Heart left ventricle (tissue), 16 donors: ENCODE measurements around the gene TPD52L2. TPM values are rescaled to one million over a fixed set of nuclear protein-coding genes. Genes with fewer than 3 reads are reported as not detected.

Experiments used
- ATAC-seq, 4 donors: fragments of 200-7000 bp; cut with Tn5 transposase; one replicate each; pipeline ENCODE4 v1.9.1; 2020 to 2022; ENCODE audit warnings: moderate library complexity in 4 of 4, mild to moderate bottlenecking in 3 of 4, moderate number of reproducible peaks in 1 of 4
- DNase-seq, 5 donors: peaks; one replicate each; pipeline ENCODE4 v3.0.0-alpha.2; 2020
- H3K27ac ChIP-seq, 12 donors: fragments of 200-600 bp; sonication (generic) in 4 of 12; one replicate each; pipeline versions ENCODE4 v1.5.0 to v1.8.0; 2016 to 2022; ENCODE audit warnings: mild to moderate bottlenecking in 2 of 12
- H3K27me3 ChIP-seq, 9 donors: fragments of 200-600 bp; sonication (generic) in 2 of 9; one replicate each; pipeline versions ENCODE4 v1.5.1 to v1.8.0; 2016 to 2022; ENCODE audit warnings: mild to moderate bottlenecking in 3 of 9
- H3K36me3 ChIP-seq, 9 donors: fragments of 200-600 bp; sonication (generic) in 2 of 9; one replicate each; pipeline versions ENCODE4 v1.5.0 to v1.8.0; 2018 to 2022; ENCODE audit warnings: mild to moderate bottlenecking in 2 of 9
- H3K4me1 ChIP-seq, 12 donors: fragments of 200-600 bp; sonication (generic) in 4 of 12; one replicate each; pipeline versions ENCODE4 v1.5.0 to v1.8.0; 2016 to 2022; ENCODE audit warnings: mild to moderate bottlenecking in 3 of 12
- H3K4me3 ChIP-seq, 12 donors: fragments of 200-600 bp; sonication (generic) in 4 of 12; one replicate each; pipeline versions ENCODE4 v1.5.0 to v1.8.0; 2017 to 2022; ENCODE audit warnings: mild to moderate bottlenecking in 9 of 12, moderate library complexity in 4 of 12
- H3K9me3 ChIP-seq, 12 donors: fragments of 200-600 bp; sonication (generic) in 4 of 12; one replicate each; pipeline versions ENCODE4 v1.5.0 to v1.8.0; 2016 to 2022; ENCODE audit warnings: mild to moderate bottlenecking in 1 of 12
- POLR2A ChIP-seq, 2 donors: fragments of 450-650 bp; IDR thresholded peaks; one replicate each; pipeline ENCODE4 v1.6.1; 2017; ENCODE audit warnings: antibody characterized with exemption in 2 of 2, mild to moderate bottlenecking in 2 of 2, moderate library complexity in 2 of 2
- WGBS, 4 donors: extraction: QIAGEN DNeasy Blood & Tissue Kit in 2 of 4; methylation state at CpG; one replicate each; pipeline versions ENCODE4 v1.1.5 to v1.1.7; 2013 to 2018; 5-methylcytosine and 5-hydroxymethylcytosine counted together
- intact Hi-C, 10 donors: fragments of 100-400 bp; cut with DNase I; formaldehyde crosslinking; loops; one replicate each; pipeline versions ENCODE4 v1.11.1 to v1.14.2; 2022
- polyA plus RNA-seq, 2 donors: library from polyadenylated mRNA; stranded (reverse); fragments of 200-250 nt; gene quantifications; one replicate each; pipeline ENCODE4 v1.2.3, GENCODE V29; 2013
- total RNA-seq, 9 donors: library from RNA; depleted of rRNA in 2 of 9; stranded (reverse); fragments of >200 nt in 2 of 9; fragmentation: NEBNext Ultra II Directional in 3 of 9; extraction: Animal tissue kit (Norgen Biotek cat#: 25700) in 3 of 9; gene quantifications; one replicate each; pipeline versions ENCODE4 v1.1.0 to v1.2.4, GENCODE V29; 2016 to 2023
- TF ChIP-seq, protein P1 (sequence below), 12 donors: fragments of 200-600 bp; sonication (generic) in 4 of 12; IDR thresholded peaks; one replicate each; pipeline versions ENCODE4 v1.5.0 to v1.8.0; 2018 to 2022; ENCODE audit warnings: antibody characterized with exemption in 12 of 12, mild to moderate bottlenecking in 5 of 12
- donor health status: ischemic (EF 13 %, LVEDD 7.1; RV severe dilation, severe dysfunction).
- donor health status: healthy with polysubstance abuse.
- donor health status: DM: no; HTN: yes; CAD: no.
- donor health status: DM: no; HTN: no; CAD: no.
- donor health status: ischemic (EF 25% LVEDD 6.9; RV normal size, moderate dysfunction).
- donor health status: ischemic (EF 25% LVEDD 5.7; RV mildly dilated, moderate dysfunction).
- donor health status: healthy.
- donor health status: DM: yes; HTN: yes; CAD: no.
- donor health status: ischemic (EF 35%, LVEDD 5.7; RV mildly dilated, moderate dysfunction).
- donor health status: nonischemic (EF 11% LVEDD 7.7; RV severe dilation, severe dysfunction).
- donor health status: DM: yes; HTN: yes; CAD: no.
- donor health status: PGD.
- donor health status: ischemic (EF 29% LVEDD 5.4; RV normal size, mild dysfunction).
- donor health status: nonischemic (EF 23%, LVEDD 6.1; RV moderate dilation, normal function).

TPD52L2 gene
- total and polyA plus RNA-seq, 11 donors, result 44.4 to 179 (median 72.2) TPM

- Histone ChIP-seq H3K4me1 (peaks cover 8 to 89% (median 42%) of the 10 kb centered on the region in 12 donors), H3K9me3 (no peaks in the 10 kb centered on the region), H3K27ac (peak overlapping the region in 1 of 12 donors; percentile 7), H3K36me3 (peaks cover 0 to 22% (median 0%) of the 10 kb centered on the region in 9 donors), H3K27me3 (no peaks in the 10 kb centered on the region), H3K4me3 (no peak overlapping the region)
- DNase-seq (no peak), ATAC-seq (no peak)
- intact Hi-C loops, result no loop called here
- 76 to 92% (median 81%) methylated on average over 3 of the region's 3 CpGs for WGBS, 4 donors
- no peak for TF ChIP-seq POLR2A (IDR thresholded peaks at IDR 0.05)
- TF ChIP-seq, protein P1, sequence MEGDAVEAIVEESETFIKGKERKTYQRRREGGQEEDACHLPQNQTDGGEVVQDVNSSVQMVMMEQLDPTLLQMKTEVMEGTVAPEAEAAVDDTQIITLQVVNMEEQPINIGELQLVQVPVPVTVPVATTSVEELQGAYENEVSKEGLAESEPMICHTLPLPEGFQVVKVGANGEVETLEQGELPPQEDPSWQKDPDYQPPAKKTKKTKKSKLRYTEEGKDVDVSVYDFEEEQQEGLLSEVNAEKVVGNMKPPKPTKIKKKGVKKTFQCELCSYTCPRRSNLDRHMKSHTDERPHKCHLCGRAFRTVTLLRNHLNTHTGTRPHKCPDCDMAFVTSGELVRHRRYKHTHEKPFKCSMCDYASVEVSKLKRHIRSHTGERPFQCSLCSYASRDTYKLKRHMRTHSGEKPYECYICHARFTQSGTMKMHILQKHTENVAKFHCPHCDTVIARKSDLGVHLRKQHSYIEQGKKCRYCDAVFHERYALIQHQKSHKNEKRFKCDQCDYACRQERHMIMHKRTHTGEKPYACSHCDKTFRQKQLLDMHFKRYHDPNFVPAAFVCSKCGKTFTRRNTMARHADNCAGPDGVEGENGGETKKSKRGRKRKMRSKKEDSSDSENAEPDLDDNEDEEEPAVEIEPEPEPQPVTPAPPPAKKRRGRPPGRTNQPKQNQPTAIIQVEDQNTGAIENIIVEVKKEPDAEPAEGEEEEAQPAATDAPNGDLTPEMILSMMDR (IDR thresholded peaks at IDR 0.05), result no peak
Observed at GRCh38 chr20:63900413-63900812, 35.3 kb downstream of the TPD52L2 start.

GRCh38 chr20:63903796-63904561 lies 38.9 kb downstream of the TPD52L2 start:
- intact Hi-C loops, result no loop called here
- 91 to 92% (median 92%) methylated on average over 11 of the region's 11 CpGs for WGBS, 4 donors
- Histone ChIP-seq H3K4me3 (no peak overlapping the region), H3K36me3 (peaks cover 0 to 11% (median 0%) of the 10 kb centered on the region in 9 donors), H3K9me3 (no peaks in the 10 kb centered on the region), H3K4me1 (peaks cover 0 to 75% (median 25%) of the 10 kb centered on the region in 12 donors), H3K27me3 (no peaks in the 10 kb centered on the region), H3K27ac (no peak overlapping the region)
- TF ChIP-seq POLR2A (IDR thresholded peaks at IDR 0.05), result no peak
- TF ChIP-seq, protein P1 (IDR thresholded peaks at IDR 0.05), result no peak
- ATAC-seq (no peak), DNase-seq (peak in 1 of 5 donors; percentile 12)

GRCh38 chr20:63908008-63908682 lies 43.1 kb downstream of the TPD52L2 start:
- WGBS, 4 donors, result 72 to 74% (median 73%) methylated on average over 15 to 16 of the region's 16 CpGs
- Histone ChIP-seq H3K27ac (no peak overlapping the region), H3K4me1 (peaks cover 0 to 70% (median 20%) of the 10 kb centered on the region in 12 donors), H3K36me3 (peaks cover 0 to 9% (median 0%) of the 10 kb centered on the region in 9 donors), H3K9me3 (no peaks in the 10 kb centered on the region), H3K4me3 (no peak overlapping the region), H3K27me3 (no peaks in the 10 kb centered on the region)
- TF ChIP-seq, protein P1 (IDR thresholded peaks at IDR 0.05), result no peak
- intact Hi-C loops, result loop anchor here in 4 of 10 donors (1.0 to 5.0 kb wide), 4 partner anchors 47 to 67 kb away; no protein-coding TSS in a partner anchor
- no peak for ATAC-seq
- DNase-seq, result no peak

GRCh38 chr20:63911176-63911575 lies 46.1 kb downstream of the TPD52L2 start:
- H3K4me1 ChIP-seq, result peaks cover 0 to 68% (median 24%) of the 10 kb centered on the region in 12 donors
- H3K27me3 ChIP-seq, result no peaks in the 10 kb centered on the region
- TF ChIP-seq, protein P1 (IDR thresholded peaks at IDR 0.05), result no peak
- DNase-seq (no peak), ATAC-seq (peak in 3 of 4 donors; percentile 12 to 39 (median 22))
- H3K27ac ChIP-seq, result peak overlapping the region in 2 of 12 donors; percentile 9 to 33
- peaks cover 0 to 18% (median 0%) of the 10 kb centered on the region in 9 donors for H3K36me3 ChIP-seq
- intact Hi-C loops, result loop anchor here in 5 of 10 donors (5.0 to 10.0 kb wide), 3 partner anchors 61 to 214 kb away; partner anchors contain the start of gene SAMD10 (in 1 of the 5)
- H3K4me3 ChIP-seq, result no peak overlapping the region
- H3K9me3 ChIP-seq, result peaks cover 0 to 4% (median 0%) of the 10 kb centered on the region in 12 donors
- 36 to 68% (median 52%) methylated on average over 12 of the region's 12 CpGs for WGBS, 4 donors
